Sigmoid colon (tissue), 4 donors: ENCODE data around the gene PIF1.

ENCODE experiments used
- CTCF ChIP-seq, 4 experiments: fragments of 450-650 bp in 3 of 4; fragments of 200-600 bp in 1 of 4; IDR thresholded peaks; one replicate each; pipeline ENCODE4 v1.5.1; 2016 to 2019; ENCODE audit warnings: antibody characterized with exemption in 4 of 4, mild to moderate bottlenecking in 3 of 4, moderate library complexity in 2 of 4
- POLR2A ChIP-seq, 2 donors: fragments of 450-650 bp; IDR thresholded peaks; one replicate each; pipeline ENCODE4 v1.6.1; 2016; ENCODE audit warnings: antibody characterized with exemption in 2 of 2, mild to moderate bottlenecking in 2 of 2, moderate library complexity in 2 of 2
- POLR2AphosphoS5 ChIP-seq, 4 donors: sonication (generic); formaldehyde crosslinking; IDR thresholded peaks; one replicate each; pipeline ENCODE4 v1.6.1; 2017; ENCODE audit warnings: antibody characterized with exemption in 4 of 4

- TF ChIP-seq POLR2A (IDR thresholded peaks at IDR 0.05), result no peak
- no peak for TF ChIP-seq CTCF (IDR thresholded peaks at IDR 0.05)
- TF ChIP-seq POLR2AphosphoS5 (IDR thresholded peaks at IDR 0.05), result no peak
Observed at GRCh38 chr15:64859226-64859625, 33.8 kb upstream of the PIF1 start.
